Lung (tissue), 12 donors: Measurements from ENCODE around the gene LRRC53. TPM values are rescaled to one million over a fixed set of nuclear protein-coding genes. Genes with fewer than 3 reads are reported as not detected.

Experiments used
- ATAC-seq: fragments of 200-7000 bp; cut with Tn5 transposase; one replicate; pipeline ENCODE4 v1.9.1; 2020; ENCODE audit warnings: moderate number of reproducible peaks; ENCODE audit not compliant: insufficient read depth, low FRiP score
- DNase-seq, 3 donors: peaks; one replicate each; pipeline ENCODE4 v3.0.0-alpha.2; 2013 to 2017
- H3K27ac ChIP-seq, 2 donors: one replicate each; pipeline ENCODE4 v1.5.1; 2013; ENCODE audit warnings: mild to moderate bottlenecking in 2 of 2, moderate library complexity in 2 of 2, control low read depth in 1 of 2, inconsistent platforms in 1 of 2, low read depth in 1 of 2, low read length in 1 of 2
- H3K27me3 ChIP-seq, 3 donors: one replicate each; pipeline ENCODE4 v1.5.1; 2013; ENCODE audit warnings: low read length in 2 of 3; ENCODE audit not compliant: control insufficient read depth in 3 of 3, insufficient read depth in 3 of 3
- H3K36me3 ChIP-seq, 4 donors: one replicate each; pipeline ENCODE4 v1.5.1; 2013; ENCODE audit warnings: low read length in 4 of 4, mild to moderate bottlenecking in 1 of 4, moderate library complexity in 1 of 4; ENCODE audit not compliant: control insufficient read depth in 4 of 4, insufficient read depth in 4 of 4
- H3K4me1 ChIP-seq, 5 donors: one replicate each; pipeline ENCODE4 v1.5.1; 2013; ENCODE audit warnings: low read length in 5 of 5, mild to moderate bottlenecking in 2 of 5, moderate library complexity in 1 of 5; ENCODE audit not compliant: control insufficient read depth in 5 of 5, insufficient read depth in 5 of 5
- H3K4me3 ChIP-seq: one replicate; pipeline ENCODE4 v1.5.1; 2013; ENCODE audit warnings: mild to moderate bottlenecking, control low read depth, moderate library complexity
- H3K9ac ChIP-seq, 2 donors: one replicate each; pipeline ENCODE4 v1.5.1; 2013; ENCODE audit warnings: low read length in 2 of 2, control low read depth in 1 of 2; ENCODE audit not compliant: insufficient read depth in 1 of 2
- H3K9me3 ChIP-seq, 4 donors: one replicate each; pipeline ENCODE4 v1.5.1; 2013; ENCODE audit warnings: low read length in 3 of 4, mild to moderate bottlenecking in 1 of 4, moderate library complexity in 1 of 4; ENCODE audit not compliant: control insufficient read depth in 4 of 4, insufficient read depth in 3 of 4
- CTCF ChIP-seq: IDR thresholded peaks from 2 replicates; pipeline ENCODE4 v1.5.1; 2012; ENCODE audit warnings: mild to moderate bottlenecking; ENCODE audit errors: control extremely low read depth, extremely low read depth
- WGBS, 2 donors: extraction: QIAGEN DNeasy Blood & Tissue Kit; methylation state at CpG; one replicate each; pipeline ENCODE4 v1.1.7; 2013; 5-methylcytosine and 5-hydroxymethylcytosine counted together
- polyA plus RNA-seq, 2 donors: library from polyadenylated mRNA; stranded (reverse); fragments of 200-250 nt; gene quantifications; one replicate each; pipeline ENCODE4 v1.2.1, GENCODE V29; 2013
- total RNA-seq, 2 donors: library from RNA; depleted of rRNA in 1 of 2; stranded (reverse); fragments of >200 nt in 1 of 2; gene quantifications; one replicate each; pipeline ENCODE4 v1.2.1, GENCODE V29; 2014 to 2021
- donor health status: control.
- donor health status: control.
- donor health status: Bipolar disorder and iron deficiency.
- donor health status: healthy.
- donor health status: DM: yes; HTN: yes; CAD: no.

Gene LRRC53
- total and polyA plus RNA-seq, 4 donors: not detected

GRCh38 chr1:74437035-74437434, 75.4 kb downstream of the LRRC53 start:
- Histone ChIP-seq H3K9ac (no peak overlapping the region), H3K27ac (no peak overlapping the region), H3K9me3 (no peaks in the 10 kb centered on the region), H3K27me3 (no peaks in the 10 kb centered on the region), H3K36me3 (no peaks in the 10 kb centered on the region), H3K4me3 (no peak overlapping the region), H3K4me1 (peaks cover 0 to 2% (median 0%) of the 10 kb centered on the region in 5 donors)
- whole genome bisulfite sequencing, 2 donors: 70 to 71% methylated on average over 1 of the region's 1 CpG
- ATAC-seq (no peak), DNase-seq (no peak)
- TF ChIP-seq CTCF: no peak

- WGBS, 2 donors: 71 to 82% methylated on average over 1 of the region's 1 CpG
- ATAC-seq (no peak), DNase-seq (no peak)
- no peak overlapping the region for H3K9ac ChIP-seq
- no peak for TF ChIP-seq CTCF
- no peaks in the 10 kb centered on the region for H3K9me3 ChIP-seq
- H3K4me3 ChIP-seq: no peak overlapping the region
- no peaks in the 10 kb centered on the region for H3K27me3 ChIP-seq
- no peaks in the 10 kb centered on the region for H3K36me3 ChIP-seq
- H3K27ac ChIP-seq: no peak overlapping the region
- peaks cover 0 to 4% (median 0%) of the 10 kb centered on the region in 5 donors for H3K4me1 ChIP-seq
These were observed 76.3 kb downstream of the LRRC53 start for GRCh38 chr1:74436078-74436477.

GRCh38 chr1:74434321-74434720, 78.1 kb downstream of the LRRC53 start:
- Histone ChIP-seq H3K9me3 (peaks cover 0 to 2% (median 0%) of the 10 kb centered on the region in 4 donors), H3K27ac (no peak overlapping the region), H3K36me3 (no peaks in the 10 kb centered on the region), H3K9ac (no peak overlapping the region), H3K4me1 (peaks cover 0 to 4% (median 0%) of the 10 kb centered on the region in 5 donors), H3K4me3 (no peak overlapping the region), H3K27me3 (no peaks in the 10 kb centered on the region)
- WGBS, 2 donors: 75 to 77% methylated on average over 2 of the region's 2 CpGs
- no peak for TF ChIP-seq CTCF
- no peak for ATAC-seq
- no peak for DNase-seq

GRCh38 chr1:74432325-74432724, 80.1 kb downstream of the LRRC53 start:
- H3K9me3 ChIP-seq: peaks cover 0 to 2% (median 0%) of the 10 kb centered on the region in 4 donors
- no peak overlapping the region for H3K9ac ChIP-seq
- 0 to 37% methylated on average over 1 of the region's 1 CpG for WGBS, 2 donors
- ATAC-seq: no peak
- no peak overlapping the region for H3K4me3 ChIP-seq
- TF ChIP-seq CTCF: no peak
- no peaks in the 10 kb centered on the region for H3K36me3 ChIP-seq
- DNase-seq: no peak
- peaks cover 0 to 4% (median 0%) of the 10 kb centered on the region in 5 donors for H3K4me1 ChIP-seq
- no peaks in the 10 kb centered on the region for H3K27me3 ChIP-seq
- peak overlapping the region in 1 of 2 donors; percentile 9 for H3K27ac ChIP-seq
